ENCODE results near the gene IL1RAP. TPM values are rescaled to one million over a fixed set of nuclear protein-coding genes. Genes with fewer than 3 reads are reported as not detected.

Gene IL1RAP
- total and polyA plus RNA-seq, 8 donors, result 0.76 to 54.8 (median 6.3) TPM; not detected in 2

GRCh38 chr3:190581041-190581541 is 67.2 kb downstream of the IL1RAP start:
- TF ChIP-seq POLR2AphosphoS5 (IDR thresholded peaks at IDR 0.05) (no peak), CTCF (IDR thresholded peaks at IDR 0.05) (no peak), EP300 (IDR thresholded peaks at IDR 0.05) (no peak), POLR2A (IDR thresholded peaks at IDR 0.05) (no peak)
- H3K27ac ChIP-seq, result no peak overlapping the region
- WGBS, 5 donors, result 18 to 42% (median 24%) methylated on average over 5 of the region's 5 CpGs
- no peaks in the 10 kb centered on the region for H3K9me3 ChIP-seq
- intact Hi-C loops (cut with DNase I; ENCODE audit: low total_unique reads), result no loop called here
- H3K36me3 ChIP-seq, result no peaks in the 10 kb centered on the region
- no peaks in the 10 kb centered on the region for H3K27me3 ChIP-seq
- no peak overlapping the region for H3K4me3 ChIP-seq
- H3K4me1 ChIP-seq, result peaks cover 0 to 14% (median 4%) of the 10 kb centered on the region in 4 donors
- no peak for DNase-seq

GRCh38 chr3:190582667-190583066 is 68.8 kb downstream of the IL1RAP start:
- intact Hi-C loops (cut with DNase I; ENCODE audit: low total_unique reads), result no loop called here
- TF ChIP-seq POLR2A (IDR thresholded peaks at IDR 0.05) (no peak), POLR2AphosphoS5 (IDR thresholded peaks at IDR 0.05) (no peak), EP300 (IDR thresholded peaks at IDR 0.05) (no peak)
- 91 to 97% (median 94%) methylated on average over 2 of the region's 2 CpGs for WGBS, 5 donors

GRCh38 chr3:190585805-190586630 is 72.1 kb downstream of the IL1RAP start:
- no peaks in the 10 kb centered on the region for H3K36me3 ChIP-seq
- intact Hi-C loops (cut with DNase I; ENCODE audit: low total_unique reads), result no loop called here
- H3K4me3 ChIP-seq, result no peak overlapping the region
- peaks cover 0 to 17% (median 5%) of the 10 kb centered on the region in 4 donors for H3K4me1 ChIP-seq
- DNase-seq, result peak in 1 of 2 donors; percentile 43
- no peak for TF ChIP-seq CTCF (IDR thresholded peaks at IDR 0.05)
- TF ChIP-seq POLR2AphosphoS5 (IDR thresholded peaks at IDR 0.05), result peak in 1 of 3 donors; percentile 34
- no peak for TF ChIP-seq EP300 (IDR thresholded peaks at IDR 0.05)
- H3K27me3 ChIP-seq, result no peaks in the 10 kb centered on the region
- 70 to 76% (median 74%) methylated on average over 6 of the region's 6 CpGs for WGBS, 5 donors
- H3K27ac ChIP-seq, result peak overlapping the region in 1 of 5 donors; percentile 7
- no peaks in the 10 kb centered on the region for H3K9me3 ChIP-seq

More at GRCh38 chr3:190582667-190583066, 68.8 kb downstream of the IL1RAP start:
- no peak for DNase-seq
- no peak overlapping the region for H3K4me3 ChIP-seq
- H3K4me1 ChIP-seq, result peaks cover 0 to 21% (median 4%) of the 10 kb centered on the region in 4 donors
- no peaks in the 10 kb centered on the region for H3K36me3 ChIP-seq
- no peaks in the 10 kb centered on the region for H3K9me3 ChIP-seq
- no peak overlapping the region for H3K27ac ChIP-seq
- H3K27me3 ChIP-seq, result no peaks in the 10 kb centered on the region

- Histone ChIP-seq H3K27me3 (no peaks in the 10 kb centered on the region), H3K4me1 (peaks cover 0 to 11% (median 7%) of the 10 kb centered on the region in 4 donors), H3K4me3 (no peak overlapping the region), H3K27ac (no peak overlapping the region), H3K9me3 (no peaks in the 10 kb centered on the region), H3K36me3 (no peaks in the 10 kb centered on the region)
- WGBS, 5 donors, result 66 to 81% (median 68%) methylated on average over 4 of the region's 4 CpGs
- DNase-seq, result no peak
- intact Hi-C loops (cut with DNase I; ENCODE audit: low total_unique reads), result no loop called here
- TF ChIP-seq CTCF (IDR thresholded peaks at IDR 0.05) (no peak), EP300 (IDR thresholded peaks at IDR 0.05) (no peak)
Measured at GRCh38 chr3:190586631-190587011, 72.7 kb downstream of the IL1RAP start.

- no peaks in the 10 kb centered on the region for H3K27me3 ChIP-seq
- WGBS, 5 donors, result 44 to 70% (median 47%) methylated on average over 2 of the region's 2 CpGs
Measured at GRCh38 chr3:190588570-190588969, 74.7 kb downstream of the IL1RAP start.

More at GRCh38 chr3:190588570-190588969, 74.7 kb downstream of the IL1RAP start:
- Histone ChIP-seq H3K36me3 (no peaks in the 10 kb centered on the region), H3K4me3 (no peak overlapping the region), H3K9me3 (no peaks in the 10 kb centered on the region), H3K27ac (no peak overlapping the region), H3K4me1 (peaks cover 0 to 16% (median 7%) of the 10 kb centered on the region in 4 donors)
- DNase-seq, result no peak
- intact Hi-C loops (cut with DNase I; ENCODE audit: low total_unique reads), result no loop called here
- TF ChIP-seq POLR2A (IDR thresholded peaks at IDR 0.05), result no peak
- TF ChIP-seq CTCF (IDR thresholded peaks at IDR 0.05), result no peak
- TF ChIP-seq EP300 (IDR thresholded peaks at IDR 0.05), result no peak
- no peak for TF ChIP-seq POLR2AphosphoS5 (IDR thresholded peaks at IDR 0.05)
